GM21576 (cell line): ENCODE measurements around the gene CPA3.
A peak's percentile ranks its signal among the peaks of the same experiment; 100 is the strongest.

Experiments used
- ATAC-seq: cut with Tn5 transposase; IDR thresholded peaks from one replicate; pipeline ENCODE4 v1.9.1; 2021; ENCODE audit warnings: mild to moderate bottlenecking, moderate library complexity; ENCODE audit not compliant: unreplicated experiment

The CPA3 gene

GRCh38 chr3:148865049-148865448, at the start of gene CPA3:
CPA3 (plus strand) TSS chr3:148865296; CDS start chr3:148865308, 12 bp downstream.
- no peak for ATAC-seq

GRCh38 chr3:148815316-148816110, 49.6 kb upstream of the CPA3 start:
- no peak for ATAC-seq

GRCh38 chr3:148816427-148816826, 48.7 kb upstream of the CPA3 start:
- ATAC-seq, result no peak

- no peak for ATAC-seq
Observed at GRCh38 chr3:148816981-148817525, 48.0 kb upstream of the CPA3 start.

GRCh38 chr3:148820361-148821245, 44.5 kb upstream of the CPA3 start:
- no peak for ATAC-seq

GRCh38 chr3:148823026-148823425, 42.1 kb upstream of the CPA3 start:
- no peak for ATAC-seq

GRCh38 chr3:148825476-148825875, 39.6 kb upstream of the CPA3 start:
- ATAC-seq, result no peak

- ATAC-seq, result no peak
Observed at GRCh38 chr3:148827585-148827984, 37.5 kb upstream of the CPA3 start, which contains the start of gene CPB1. CPB1 (plus strand) TSS chr3:148827811; CDS start chr3:148827824, 13 bp downstream.

GRCh38 chr3:148828136-148828690, 36.9 kb upstream of the CPA3 start:
- no peak for ATAC-seq

- ATAC-seq, result no peak
Observed at GRCh38 chr3:148829926-148830325, 35.2 kb upstream of the CPA3 start.

GRCh38 chr3:148833223-148833622, 31.9 kb upstream of the CPA3 start:
- ATAC-seq, result no peak

GRCh38 chr3:148839805-148840204, 25.3 kb upstream of the CPA3 start:
- ATAC-seq, result peak; percentile 88

- ATAC-seq, result peak; percentile 7
Observed at GRCh38 chr3:148840451-148840850, 24.6 kb upstream of the CPA3 start.

- no peak for ATAC-seq
Observed at GRCh38 chr3:148845756-148846395, 19.2 kb upstream of the CPA3 start.

GRCh38 chr3:148847351-148847750, 17.7 kb upstream of the CPA3 start:
- no peak for ATAC-seq

GRCh38 chr3:148848410-148848809, 16.7 kb upstream of the CPA3 start:
- ATAC-seq, result no peak

GRCh38 chr3:148852271-148852992, 12.7 kb upstream of the CPA3 start:
- no peak for ATAC-seq

GRCh38 chr3:148853076-148853475, 12.0 kb upstream of the CPA3 start:
- ATAC-seq, result no peak

GRCh38 chr3:148854061-148854460, 11.0 kb upstream of the CPA3 start:
- no peak for ATAC-seq

GRCh38 chr3:148856384-148856783, 8.7 kb upstream of the CPA3 start:
- no peak for ATAC-seq
